ENCODE measurements around the gene PNMT. TPM values are rescaled to one million over a fixed set of nuclear protein-coding genes. Genes with fewer than 3 reads are reported as not detected.

The PNMT gene
- total and polyA plus RNA-seq, 5 donors from 2014 or later: 1.2 TPM; not detected in 4

DNA sequence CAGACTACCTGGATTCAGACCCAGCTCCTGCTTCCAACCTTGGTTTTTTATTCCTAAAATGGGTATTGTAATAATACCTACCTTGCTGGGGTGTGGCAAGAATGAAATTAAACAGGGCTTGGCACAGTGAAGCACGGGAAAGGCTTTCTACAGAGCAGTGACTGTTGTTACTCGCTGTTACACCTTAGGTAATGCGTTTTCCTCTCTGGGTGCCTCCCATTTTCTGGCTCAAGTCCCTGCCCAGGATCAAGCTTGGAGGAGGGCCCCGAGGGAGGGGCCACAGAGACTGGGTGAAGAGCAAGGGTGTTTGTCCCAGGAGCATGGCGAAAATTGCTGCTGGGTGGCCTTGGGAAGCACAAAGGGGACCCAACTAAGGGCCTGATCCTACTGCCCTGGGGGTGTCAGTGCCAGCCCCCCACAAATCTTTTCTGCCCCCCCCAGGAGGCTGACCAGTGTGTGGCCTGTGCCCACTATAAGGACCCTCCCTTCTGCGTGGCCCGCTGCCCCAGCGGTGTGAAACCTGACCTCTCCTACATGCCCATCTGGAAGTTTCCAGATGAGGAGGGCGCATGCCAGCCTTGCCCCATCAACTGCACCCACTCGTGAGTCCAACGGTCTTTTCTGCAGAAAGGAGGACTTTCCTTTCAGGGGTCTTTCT lies 48.8 kb downstream of the PNMT start:
- Histone ChIP-seq H3K27ac (ENCODE audit: insufficient read depth, low read length, poor library complexity, severe bottlenecking) (no peak overlapping the region), H3K36me3 (ENCODE audit: control insufficient read depth, insufficient read depth, low read length) (no peaks in the 10 kb centered on the region), H3K9me3 (ENCODE audit: control insufficient read depth in 2 of 2, low read length in 2 of 2) (no peaks in the 10 kb centered on the region), H3K4me3 (ENCODE audit: low read depth, low read length) (no peak overlapping the region), H3K27me3 (ENCODE audit: control insufficient read depth, insufficient read depth, low read length) (no peaks in the 10 kb centered on the region), H3K4me1 (ENCODE audit: control insufficient read depth, insufficient read depth, low read length, poor library complexity, severe bottlenecking) (no peaks in the 10 kb centered on the region)
- Mint-ChIP-seq H3K36me3 (no peaks in the 10 kb centered on the region), H3K27ac (no peak overlapping the region), H3K27me3 (peaks cover 9% of the 10 kb centered on the region), H3K4me1 (no peaks in the 10 kb centered on the region), H3K9me3 (no peaks in the 10 kb centered on the region), H3K4me3 (no peak overlapping the region)
- DNase-seq (no peak), ATAC-seq (ENCODE audit: low read depth in 2 of 2) (no peak)

DNA sequence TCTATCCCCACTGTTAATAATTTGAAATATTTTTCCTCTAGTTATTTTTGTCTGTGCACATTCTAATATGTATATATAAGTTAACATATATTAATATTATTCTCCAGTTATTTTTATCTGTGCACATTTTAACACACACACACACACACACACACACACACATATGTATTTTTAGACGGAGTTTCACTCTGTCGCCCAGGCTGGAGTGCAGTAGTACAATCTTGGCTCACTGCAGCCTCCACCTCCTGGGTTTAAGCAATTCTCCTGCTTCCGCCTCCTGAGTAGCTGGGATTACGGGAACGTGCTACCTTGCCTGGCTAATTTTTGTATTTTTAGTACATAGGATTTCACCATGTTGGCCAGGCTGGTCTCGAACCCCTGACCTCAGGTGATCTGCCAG lies 49.4 kb downstream of the PNMT start:
- Mint-ChIP-seq H3K27ac (no peak overlapping the region), H3K27me3 (peaks cover 9% of the 10 kb centered on the region), H3K4me3 (no peak overlapping the region), H3K9me3 (no peaks in the 10 kb centered on the region), H3K36me3 (no peaks in the 10 kb centered on the region), H3K4me1 (no peaks in the 10 kb centered on the region)
- Histone ChIP-seq H3K27ac (ENCODE audit: insufficient read depth, low read length, poor library complexity, severe bottlenecking) (no peak overlapping the region), H3K4me3 (ENCODE audit: low read depth, low read length) (no peak overlapping the region), H3K4me1 (ENCODE audit: control insufficient read depth, insufficient read depth, low read length, poor library complexity, severe bottlenecking) (no peaks in the 10 kb centered on the region), H3K36me3 (ENCODE audit: control insufficient read depth, insufficient read depth, low read length) (no peaks in the 10 kb centered on the region), H3K27me3 (ENCODE audit: control insufficient read depth, insufficient read depth, low read length) (no peaks in the 10 kb centered on the region), H3K9me3 (ENCODE audit: control insufficient read depth in 2 of 2, low read length in 2 of 2) (no peaks in the 10 kb centered on the region)
- no peak for ATAC-seq (ENCODE audit: low read depth in 2 of 2)
- no peak for DNase-seq

- no peak for ATAC-seq (ENCODE audit: low read depth in 2 of 2)
- H3K4me3 Mint-ChIP-seq: no peak overlapping the region
- Histone ChIP-seq H3K4me1 (ENCODE audit: control insufficient read depth, insufficient read depth, low read length, poor library complexity, severe bottlenecking) (no peaks in the 10 kb centered on the region), H3K27ac (ENCODE audit: insufficient read depth, low read length, poor library complexity, severe bottlenecking) (no peak overlapping the region), H3K9me3 (ENCODE audit: control insufficient read depth in 2 of 2, low read length in 2 of 2) (no peaks in the 10 kb centered on the region), H3K36me3 (ENCODE audit: control insufficient read depth, insufficient read depth, low read length) (no peaks in the 10 kb centered on the region), H3K4me3 (ENCODE audit: low read depth, low read length) (no peak overlapping the region), H3K27me3 (ENCODE audit: control insufficient read depth, insufficient read depth, low read length) (no peaks in the 10 kb centered on the region)
- no peak for DNase-seq
- H3K27ac Mint-ChIP-seq: no peak overlapping the region
- peaks cover 1% of the 10 kb centered on the region for H3K27me3 Mint-ChIP-seq
- no peaks in the 10 kb centered on the region for H3K9me3 Mint-ChIP-seq
- peaks cover 0 to 4% (median 0%) of the 10 kb centered on the region in 4 donors for H3K4me1 Mint-ChIP-seq
- H3K36me3 Mint-ChIP-seq: no peaks in the 10 kb centered on the region
Measured at GRCh38 chr17:39719563-39720355, 51.5 kb downstream of the PNMT start.

Other genes with a start within 250 kb of the PNMT start
- gene MED1, start 217.2 kb upstream of the PNMT start, total RNA-seq: 45.4 TPM
- gene MED1, start 217.2 kb upstream of the PNMT start, polyA plus RNA-seq: 10 to 100 TPM; 15.8 to 20.2 (median 18.3) TPM
- gene CDK12, start 207.0 kb upstream of the PNMT start, total RNA-seq: 110 TPM
- 1 to 10 TPM; 2.1 to 4.4 (median 3.3) TPM for gene CDK12, start 207.0 kb upstream of the PNMT start, polyA plus RNA-seq
- not detected for gene NEUROD2, start 60.5 kb upstream of the PNMT start, total RNA-seq
- gene NEUROD2, start 60.5 kb upstream of the PNMT start, polyA plus RNA-seq: not detected
- not detected for gene PPP1R1B, start 41.5 kb upstream of the PNMT start, total RNA-seq
- not detected for gene PPP1R1B, start 41.5 kb upstream of the PNMT start, polyA plus RNA-seq
- 95.9 TPM for gene STARD3, start 31.3 kb upstream of the PNMT start, total RNA-seq
- gene STARD3, start 31.3 kb upstream of the PNMT start, polyA plus RNA-seq: 10 to 100 TPM; 45.4 to 48.6 (median 46.5) TPM
- 3.4 TPM for gene TCAP, start 3.1 kb upstream of the PNMT start, total RNA-seq
- gene TCAP, start 3.1 kb upstream of the PNMT start, polyA plus RNA-seq: under 1 TPM in 1 of 4 donors, not detected in 3; 0.07 TPM
- 28.0 TPM for gene PGAP3, start 19.6 kb downstream of the PNMT start, total RNA-seq
- 10 to 100 TPM; 15.2 to 23.3 (median 17.5) TPM for gene PGAP3, start 19.6 kb downstream of the PNMT start, polyA plus RNA-seq
- 5.5 TPM for gene ERBB2, start 31.6 kb downstream of the PNMT start, total RNA-seq
- under 1 TPM; 0.36 to 0.80 (median 0.57) TPM for gene ERBB2, start 31.6 kb downstream of the PNMT start, polyA plus RNA-seq
- gene MIEN1, start 62.1 kb downstream of the PNMT start, total RNA-seq: 44.1 TPM
- 100 to 1,000 TPM in 3 of 4 donors, 10 to 100 TPM in 1; 93.5 to 158 (median 127) TPM for gene MIEN1, start 62.1 kb downstream of the PNMT start, polyA plus RNA-seq
- not detected for gene GRB7, start 69.5 kb downstream of the PNMT start, total RNA-seq
- gene GRB7, start 69.5 kb downstream of the PNMT start, polyA plus RNA-seq: not detected
- 146 TPM for gene IKZF3, start 195.9 kb downstream of the PNMT start, total RNA-seq
- 10 to 100 TPM; 30.4 to 40.6 (median 34.1) TPM for gene IKZF3, start 195.9 kb downstream of the PNMT start, polyA plus RNA-seq
- not detected for gene ZPBP2, start 199.7 kb downstream of the PNMT start, total RNA-seq
- not detected for gene ZPBP2, start 199.7 kb downstream of the PNMT start, polyA plus RNA-seq